Smooth muscle cell of the brain vasculature (primary cell): ENCODE measurements around the gene PPP1R13B.

ENCODE experiments used
- DNase-seq: peaks from one replicate; pipeline ENCODE4 v3.0.0-alpha.2; 2012; ENCODE audit warnings: low read depth, low spot score

The PPP1R13B gene

GRCh38 chr14:103713304-103714062 is 133.9 kb downstream of the PPP1R13B start:
- DNase-seq = no peak

DNA sequence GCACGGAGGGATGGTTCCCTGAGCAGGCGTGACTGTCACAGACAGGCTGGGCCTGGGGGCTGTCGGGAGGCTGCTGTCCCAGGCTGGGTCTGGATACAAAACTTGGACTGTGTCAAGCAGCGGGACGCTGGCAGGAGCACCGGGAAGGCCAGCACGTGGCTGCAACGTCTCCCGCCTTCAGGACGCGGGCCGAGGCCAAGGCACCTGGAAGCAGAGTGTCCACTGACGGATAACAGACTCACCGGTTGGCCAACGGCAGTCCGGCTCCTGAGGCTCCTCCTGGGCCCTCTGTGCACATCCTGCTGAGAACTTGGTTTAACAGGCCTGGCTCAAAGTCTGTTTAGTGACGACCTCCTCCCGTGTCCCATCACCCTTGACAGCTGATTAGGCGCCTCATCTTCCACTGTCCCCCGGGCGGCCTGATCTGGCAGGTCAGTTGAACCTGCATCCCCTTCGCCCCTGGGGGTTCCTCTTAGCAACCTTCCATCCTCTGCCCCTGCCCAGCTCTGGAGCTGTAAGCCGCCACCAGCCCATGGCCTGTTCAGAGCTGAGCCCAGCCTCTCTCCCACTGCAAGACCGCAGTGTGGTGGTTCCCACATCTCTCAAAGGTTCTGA is 134.6 kb downstream of the PPP1R13B start:
- no peak for DNase-seq

DNA sequence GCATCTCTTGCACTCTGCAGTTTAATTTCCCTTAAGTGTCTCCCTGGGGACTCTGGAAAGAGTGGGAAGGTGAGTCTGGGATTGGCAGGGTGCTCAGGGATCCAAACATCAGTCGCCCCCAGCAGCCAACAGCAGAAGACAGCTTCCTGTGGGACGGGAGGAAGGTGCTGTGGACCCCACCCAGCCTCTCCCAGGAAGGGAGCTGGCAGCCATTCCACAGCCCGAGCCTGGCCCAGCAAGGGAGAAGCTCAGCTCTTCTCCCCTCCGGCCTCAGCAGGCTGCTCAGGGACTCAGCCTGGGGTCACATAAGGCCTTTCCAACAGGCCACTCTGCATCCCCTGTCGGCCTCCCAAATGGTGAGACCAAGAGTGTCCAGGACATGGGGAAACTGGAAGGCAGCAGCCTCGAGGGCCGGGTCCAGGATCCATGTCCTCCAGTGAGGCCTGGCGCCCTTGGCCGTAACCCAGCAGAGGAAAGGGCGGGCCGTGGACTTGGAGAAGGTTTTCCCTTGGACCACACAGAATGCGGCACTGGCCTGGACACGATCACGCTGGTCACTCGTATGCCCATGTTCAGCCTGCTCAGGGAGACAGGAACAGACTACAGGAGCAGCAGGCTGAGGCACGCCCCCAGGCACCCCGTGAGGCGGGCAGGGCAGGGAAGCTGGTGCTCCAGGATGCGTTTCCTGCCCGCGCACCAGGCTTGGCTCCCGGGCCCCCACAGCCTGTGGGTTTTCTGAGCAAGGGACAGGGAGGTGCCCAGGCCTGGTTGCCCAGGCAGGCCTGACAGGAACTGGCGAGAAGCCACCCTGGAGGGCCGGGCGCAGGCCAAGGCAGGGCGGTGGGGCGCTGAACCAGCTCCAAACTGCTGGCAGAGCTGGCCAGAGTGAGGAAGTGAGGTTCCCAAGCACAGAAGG is 135.6 kb downstream of the PPP1R13B start:
- DNase-seq = no peak

- no peak for DNase-seq
Measured at GRCh38 chr14:103710771-103711377, 136.5 kb downstream of the PPP1R13B start.

- no peak for DNase-seq
Measured at GRCh38 chr14:103709814-103710213, 137.6 kb downstream of the PPP1R13B start.

- DNase-seq = no peak
Measured at GRCh38 chr14:103708750-103709187, 138.6 kb downstream of the PPP1R13B start.

DNA sequence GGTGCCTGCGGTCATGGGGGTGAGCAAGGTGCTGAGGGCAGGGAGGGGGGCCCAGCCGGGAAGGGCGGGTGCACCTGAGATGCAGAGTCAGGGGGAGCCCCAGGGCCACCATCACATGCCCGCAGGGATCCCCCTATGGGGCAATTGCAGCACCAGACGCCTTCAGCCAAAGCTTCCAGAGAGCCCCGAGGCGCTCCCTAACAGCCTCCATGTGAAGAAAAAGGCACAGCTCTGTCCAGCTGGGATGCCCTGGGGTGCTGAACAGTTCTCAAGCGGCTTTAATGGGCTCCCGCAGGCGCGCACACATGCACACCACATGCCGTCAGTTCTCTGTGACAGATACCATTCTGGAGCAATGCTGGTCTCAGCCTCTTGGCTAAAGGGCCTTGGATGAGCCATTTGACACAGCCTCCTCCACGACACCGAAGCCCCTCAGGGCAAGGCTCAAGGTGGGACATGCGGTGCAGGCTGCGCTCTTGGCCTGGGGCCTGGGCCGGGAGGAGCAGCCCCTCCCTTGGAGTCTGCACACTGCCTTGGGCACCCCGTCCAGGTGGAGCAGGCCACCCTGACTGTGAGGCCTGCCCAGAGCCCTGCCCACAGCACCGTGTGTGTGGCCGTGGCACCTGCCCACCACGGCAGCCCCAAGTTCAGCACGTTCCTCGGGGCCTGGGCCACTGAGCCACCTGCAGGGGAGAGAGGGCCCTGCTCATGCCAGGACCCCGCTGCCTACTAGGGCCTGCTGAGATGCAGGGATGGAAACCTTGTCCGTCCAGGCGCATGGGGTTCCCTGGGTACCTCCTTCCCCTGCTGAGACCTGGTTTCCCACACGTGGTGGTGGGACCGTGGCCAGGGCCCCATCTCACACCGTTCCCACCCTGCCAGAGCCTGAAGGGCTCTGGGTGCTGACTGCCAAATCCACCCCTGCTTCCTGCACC is 139.8 kb downstream of the PPP1R13B start:
- no peak for DNase-seq

GRCh38 chr14:103706551-103707328 is 140.6 kb downstream of the PPP1R13B start:
- DNase-seq = no peak

- DNase-seq = no peak
Measured at GRCh38 chr14:103705504-103706284, 141.7 kb downstream of the PPP1R13B start.

- no peak for DNase-seq
Measured at GRCh38 chr14:103705118-103705503, 142.3 kb downstream of the PPP1R13B start.

GRCh38 chr14:103704708-103705107 is 142.7 kb downstream of the PPP1R13B start:
- no peak for DNase-seq

- no peak for DNase-seq
Measured at GRCh38 chr14:103703433-103704385, 143.7 kb downstream of the PPP1R13B start.

- no peak for DNase-seq
Measured at GRCh38 chr14:103702497-103703432, 144.6 kb downstream of the PPP1R13B start.

DNA sequence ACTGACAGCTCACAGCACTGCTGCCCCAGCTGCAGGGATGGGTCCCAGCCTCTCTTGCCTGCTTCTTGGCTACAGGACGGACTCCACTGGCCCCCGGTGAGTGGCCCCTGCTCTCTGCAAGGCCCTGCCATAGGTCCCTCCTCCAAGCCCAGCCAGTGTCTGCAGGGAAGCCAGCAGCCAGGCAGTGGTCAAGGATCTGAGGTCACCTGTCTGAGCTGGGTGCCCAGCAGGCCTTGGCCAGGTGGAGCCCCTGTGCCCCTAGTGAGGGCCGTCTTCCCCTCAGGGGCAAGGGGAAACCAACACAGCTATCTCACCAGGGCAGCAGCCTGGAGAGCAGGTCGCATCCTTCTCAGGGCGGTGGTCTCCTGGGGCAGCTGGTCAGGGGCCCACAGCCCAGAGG is 145.3 kb downstream of the PPP1R13B start:
- no peak for DNase-seq

GRCh38 chr14:103700753-103701490 is 146.5 kb downstream of the PPP1R13B start:
- no peak for DNase-seq
